ENCODE results near the gene S100A7A.
"Not testable (repeated sequence)": the region's sequence is repeated elsewhere in the genome, so short reads cannot be mapped to it uniquely, and the experiment has no call there.

Gene S100A7A

DNA sequence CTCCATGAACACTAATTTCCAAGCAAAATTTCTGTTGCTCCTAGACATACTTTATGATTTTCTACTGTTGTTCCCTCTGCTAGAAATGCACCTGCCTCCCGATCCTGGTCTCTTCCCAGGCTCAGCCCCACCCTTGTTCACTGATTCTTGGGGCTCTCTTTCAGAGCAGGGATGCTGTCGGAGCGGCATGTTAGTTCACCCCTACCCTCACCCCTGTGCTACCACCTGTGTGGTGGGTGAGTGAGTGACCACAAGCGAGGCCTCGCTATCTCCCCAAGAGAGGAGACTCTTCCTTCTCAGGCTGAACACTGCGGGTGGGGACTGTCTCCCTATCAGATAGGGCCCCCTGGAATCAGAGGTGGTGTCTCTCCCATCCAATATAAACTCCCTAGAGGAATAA is 20.5 kb upstream of the S100A7A start:
- DNase-seq, result no peak

DNA sequence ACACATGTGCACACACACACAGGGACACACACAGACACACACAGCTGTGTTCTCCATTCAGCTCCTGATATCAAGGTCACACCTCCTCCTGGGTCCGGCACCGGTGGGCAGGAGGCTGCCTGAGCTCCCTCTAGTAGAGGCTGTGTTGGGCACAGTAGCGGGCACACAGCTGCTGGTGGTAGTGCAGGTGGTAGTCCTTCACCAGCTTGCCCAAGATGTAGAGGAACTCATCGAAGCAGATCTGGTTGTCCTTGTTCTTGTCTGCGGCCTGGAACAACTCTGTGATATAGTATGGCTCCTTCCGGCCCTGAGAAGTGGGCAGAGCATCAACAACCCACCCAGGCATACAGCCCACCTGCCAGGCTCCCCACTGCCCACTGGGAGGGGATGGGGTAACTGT is 19.9 kb upstream of the S100A7A start:
- no peak for DNase-seq

DNA sequence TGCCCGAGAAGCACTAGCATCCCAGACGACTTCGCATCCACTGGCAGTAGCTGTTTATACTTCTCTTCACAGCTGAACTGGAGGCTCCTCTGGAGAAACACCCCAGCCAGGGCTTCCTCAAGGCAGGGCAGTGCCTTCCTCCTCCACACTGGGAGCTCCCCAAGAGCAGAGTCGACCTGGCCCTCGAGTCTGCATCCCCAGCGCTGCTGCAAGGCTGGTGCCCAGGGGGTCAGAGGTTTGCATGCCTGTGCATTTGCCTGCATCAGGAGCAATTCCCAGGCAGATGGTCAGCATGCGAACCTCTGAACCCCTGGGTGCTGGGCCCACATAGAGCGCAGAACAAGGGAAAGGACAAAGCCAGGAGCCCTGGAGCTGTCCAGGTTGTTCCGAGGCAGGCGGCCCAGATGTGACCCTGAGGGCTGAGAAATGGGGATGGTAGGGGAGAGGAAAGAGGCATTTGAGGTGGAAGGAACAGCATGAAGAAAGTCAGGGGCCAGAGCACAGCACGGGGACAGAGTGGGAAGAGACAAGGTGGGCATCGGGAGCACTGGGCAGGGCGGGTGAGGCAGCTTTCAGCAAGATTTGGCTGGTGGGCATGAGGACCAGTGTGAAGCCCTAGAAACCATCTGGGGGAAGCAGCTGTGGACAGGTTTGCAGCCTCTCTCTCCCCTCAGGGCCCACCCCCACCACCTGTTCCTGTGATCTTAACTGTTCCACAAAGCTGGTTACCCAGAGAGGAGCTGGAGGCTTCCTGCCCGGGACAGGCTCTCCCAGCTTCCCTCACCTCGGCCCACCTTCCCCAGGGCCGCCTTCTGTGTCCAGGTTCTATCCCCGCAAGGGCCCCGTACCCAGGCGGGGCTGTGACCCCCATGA is 19.0 kb upstream of the S100A7A start:
- no peak for DNase-seq

DNA sequence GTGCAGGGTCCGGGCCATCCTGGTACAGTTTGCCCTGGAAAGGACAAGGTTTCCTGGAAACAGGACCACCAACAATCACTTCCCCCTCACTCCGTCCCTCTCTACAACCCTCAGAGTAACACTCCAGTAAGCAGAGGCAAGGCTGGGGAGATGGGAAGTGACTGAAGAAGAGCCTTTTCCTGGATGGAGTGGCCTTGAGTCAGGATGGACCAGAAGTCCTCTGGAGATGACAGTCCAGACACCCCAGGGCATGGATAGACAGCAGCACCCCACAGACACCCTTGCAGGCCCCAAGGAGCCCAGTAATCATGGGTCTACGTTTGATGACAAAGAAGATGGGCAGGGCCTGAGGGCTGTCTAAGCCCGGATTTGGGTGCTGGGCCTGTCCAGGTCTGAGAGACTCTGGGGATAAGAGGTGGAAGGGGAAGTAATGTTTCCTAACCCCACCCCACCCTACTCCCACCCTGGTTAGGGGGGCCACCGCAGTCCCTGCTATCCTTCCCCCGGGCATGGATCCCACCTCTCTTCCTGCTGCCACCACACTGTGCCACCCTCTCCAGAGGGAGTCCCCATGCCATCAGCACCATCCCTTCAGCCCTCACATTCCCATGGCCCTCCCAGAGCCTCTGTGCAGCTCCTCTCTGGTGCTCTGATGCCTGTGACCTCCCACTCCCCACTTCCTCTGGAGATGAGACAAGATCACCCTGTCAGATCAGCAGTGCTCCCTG is 18.2 kb upstream of the S100A7A start:
- DNase-seq, result no peak

DNA sequence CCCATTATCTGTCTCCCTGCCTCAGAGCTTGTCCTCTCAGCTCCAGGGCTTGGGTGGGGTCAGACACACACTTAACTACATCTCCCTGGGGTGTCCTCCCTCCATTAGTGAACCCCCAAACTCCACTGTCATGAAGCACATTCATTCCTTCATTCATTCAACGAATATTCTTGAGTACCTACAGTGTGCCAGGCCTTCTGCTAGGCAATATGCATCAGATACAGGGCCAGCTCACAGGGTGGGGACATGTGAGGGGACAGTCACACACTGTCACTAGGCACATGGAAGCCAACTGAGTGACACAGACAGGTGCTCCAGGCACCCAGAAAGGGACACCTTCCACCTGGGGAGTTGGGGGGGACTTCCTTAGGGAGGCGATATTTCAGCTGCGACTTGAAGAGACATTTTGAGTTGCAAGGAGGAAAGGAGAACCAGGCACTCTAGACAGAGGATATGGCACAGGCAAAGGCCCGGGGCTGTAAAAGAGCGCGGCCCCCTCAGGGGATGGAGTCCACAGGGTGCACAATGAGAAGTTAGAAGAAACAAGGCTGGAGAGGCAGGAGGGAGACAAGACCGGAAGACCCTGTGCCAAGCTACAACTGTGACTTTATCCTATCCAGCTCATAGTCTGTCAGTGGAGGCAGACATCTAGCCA is 16.8 kb upstream of the S100A7A start:
- no peak for DNase-seq

DNA sequence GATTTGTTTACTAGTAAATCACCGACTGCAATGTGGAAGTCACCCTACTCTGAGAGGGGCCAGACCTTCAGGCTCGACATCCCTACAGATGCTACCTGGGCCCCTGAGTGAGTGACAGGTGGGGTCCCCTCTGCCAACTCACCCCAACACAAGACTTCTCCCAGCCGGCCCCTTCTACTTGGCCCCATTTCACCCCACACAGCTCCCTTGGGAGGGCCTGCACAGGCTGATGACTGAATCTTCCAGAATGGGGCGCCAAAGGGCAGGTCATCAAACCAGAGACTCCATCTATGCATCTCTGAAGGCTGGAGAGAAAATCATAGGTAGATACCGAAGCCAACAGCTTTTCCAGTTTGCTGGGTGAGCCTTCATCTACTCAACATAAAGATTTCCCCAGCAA is 16.1 kb upstream of the S100A7A start:
- no peak for DNase-seq

DNA sequence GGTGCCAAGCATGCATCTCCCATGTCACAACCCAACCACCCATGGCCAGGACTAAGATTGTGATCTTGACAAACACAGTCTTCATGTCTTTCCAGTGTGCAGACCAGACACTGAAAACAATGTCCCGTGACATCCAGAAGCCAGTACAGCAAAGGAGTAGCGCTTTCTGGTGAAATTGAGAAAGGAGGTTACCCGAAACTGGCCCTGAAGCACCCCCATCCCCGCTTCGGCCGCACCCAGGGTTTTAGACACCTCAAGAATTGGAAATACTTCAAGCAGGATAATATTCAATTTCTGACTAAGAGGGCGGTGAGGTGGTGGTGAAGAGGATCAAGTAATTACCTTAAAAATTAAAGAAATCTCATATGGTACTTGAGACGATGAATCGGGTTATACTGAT is 14.9 kb upstream of the S100A7A start:
- DNase-seq, result no peak

DNA sequence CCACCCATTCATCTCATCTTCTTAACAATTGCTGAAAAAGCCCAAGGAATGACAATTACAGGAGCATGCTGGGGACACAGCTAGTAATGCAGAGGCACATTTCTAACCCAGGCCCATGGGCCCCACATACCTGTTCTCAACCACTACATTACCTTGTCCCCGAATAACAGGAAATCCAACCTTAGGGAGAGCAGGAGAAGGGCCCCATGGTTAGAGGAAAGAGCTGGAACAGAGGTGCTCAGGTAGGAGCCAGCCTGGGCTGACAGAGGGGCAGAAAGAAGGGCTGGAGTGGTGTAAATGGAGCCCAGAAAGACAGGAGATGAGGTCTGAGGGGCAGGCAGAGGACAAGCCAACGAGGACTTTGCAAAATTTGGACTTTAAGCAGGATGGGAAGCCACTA is 14.1 kb upstream of the S100A7A start:
- DNase-seq, result no peak

DNA sequence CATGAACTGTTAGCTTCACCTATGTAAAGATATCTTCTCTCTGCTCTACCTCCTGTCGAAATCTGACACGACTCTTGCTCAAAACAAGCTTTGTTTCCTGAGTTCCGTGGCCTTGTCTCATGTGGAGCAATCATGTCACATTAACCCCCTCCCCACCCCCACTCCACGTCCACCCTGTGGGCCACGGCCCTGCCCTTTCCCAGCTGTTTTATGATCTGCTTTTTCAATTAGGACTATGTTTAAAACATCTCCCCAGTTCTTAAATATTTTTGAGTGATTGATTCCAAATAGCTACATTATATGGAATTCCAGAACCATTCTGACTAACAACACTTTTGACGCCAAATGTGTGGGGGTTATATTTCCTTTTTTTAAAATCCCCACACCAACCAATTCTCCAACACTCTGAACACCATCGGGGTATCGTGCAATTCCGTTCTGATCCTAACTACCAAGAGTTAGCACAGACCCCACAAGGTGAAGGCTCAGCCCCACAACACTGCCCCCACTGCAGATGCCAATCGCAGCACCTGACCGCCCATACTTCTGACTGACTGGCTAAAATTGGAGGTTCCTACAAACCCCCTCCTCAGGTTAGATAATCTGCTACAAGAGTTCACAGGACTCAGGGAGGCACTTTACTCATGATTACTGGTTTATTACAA is 12.8 kb upstream of the S100A7A start:
- DNase-seq, result no peak

DNA sequence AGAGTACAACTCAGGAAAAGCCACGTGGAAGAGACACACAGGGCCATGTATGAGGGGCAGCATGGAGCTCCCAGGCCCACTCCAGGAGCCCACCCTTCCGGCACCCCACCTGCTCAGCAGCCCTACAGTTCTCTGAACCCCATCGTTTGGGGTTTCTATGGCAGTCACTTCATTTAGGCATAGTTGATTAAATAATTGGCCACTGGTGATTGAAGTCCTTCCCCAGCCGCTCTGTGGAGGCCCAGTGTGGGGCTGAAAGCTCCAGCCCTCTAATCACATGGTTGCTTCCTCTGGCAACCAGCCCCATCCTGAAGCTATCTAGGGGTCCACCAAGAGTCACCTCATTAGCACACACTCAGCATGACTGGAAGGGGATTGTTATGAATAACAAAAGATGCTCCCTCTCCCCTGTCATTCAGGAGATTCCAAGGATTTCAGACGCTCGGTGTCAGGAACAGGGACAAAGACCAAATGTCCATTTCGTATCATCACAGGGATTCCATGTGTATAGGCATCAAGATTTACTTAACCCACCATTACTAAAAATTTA is 12.2 kb upstream of the S100A7A start:
- DNase-seq, result no peak

DNA sequence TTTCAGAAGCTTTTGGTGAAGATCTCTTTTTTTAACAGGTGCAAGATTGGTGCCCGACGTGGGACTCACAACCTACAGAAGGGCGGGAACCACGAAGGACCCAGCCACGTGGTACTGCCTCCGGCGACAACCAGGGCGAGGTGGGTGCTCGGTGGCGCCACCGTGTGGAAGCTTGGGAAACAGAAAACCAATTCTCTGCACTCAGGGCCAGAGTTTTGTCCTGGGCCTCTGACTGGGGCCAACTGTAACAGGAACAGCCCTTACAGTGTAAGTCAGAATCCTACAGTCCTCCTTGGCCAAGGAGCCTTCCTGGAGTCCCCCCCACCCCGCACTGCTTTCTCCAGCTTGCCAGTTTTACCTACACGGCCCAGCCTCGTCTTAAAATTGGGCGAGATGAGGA is 11.6 kb upstream of the S100A7A start:
- peak; percentile 64 to 72 for DNase-seq

DNA sequence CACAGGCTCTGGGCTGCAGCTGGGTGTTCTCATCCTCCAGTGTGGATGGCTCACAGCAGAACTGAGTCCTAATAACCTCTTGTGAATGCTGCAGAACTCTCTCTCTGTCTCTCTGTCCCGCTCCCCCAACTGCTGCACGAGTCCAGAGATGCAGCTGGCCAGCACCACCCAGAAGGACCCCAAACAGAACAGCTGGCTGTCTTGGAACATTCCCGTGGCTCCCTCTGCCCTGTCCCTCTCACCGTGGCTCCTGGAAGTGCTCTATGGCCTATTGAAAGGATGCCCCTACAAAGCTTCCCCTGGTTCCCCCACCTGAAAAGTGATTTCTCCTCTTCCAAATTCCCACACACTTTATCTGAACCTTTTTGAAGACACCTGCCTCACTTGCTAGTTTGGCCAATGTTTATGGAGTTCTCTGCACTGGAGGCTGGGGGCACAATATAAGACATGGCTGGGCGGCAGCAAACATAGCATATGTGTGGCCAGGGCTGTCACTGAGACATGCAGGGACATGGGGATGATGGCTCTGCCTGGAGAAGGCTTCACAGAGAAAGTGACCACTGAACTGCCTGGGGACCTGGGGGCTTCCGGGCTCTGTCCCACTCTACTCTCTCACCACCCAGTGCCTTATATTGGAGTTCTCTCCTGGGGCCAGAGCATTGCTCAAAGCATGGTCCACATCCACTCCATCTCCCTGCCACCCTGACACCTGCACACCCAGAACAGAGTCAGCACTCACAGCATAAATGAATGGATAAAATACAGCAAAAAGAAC is 10.3 kb upstream of the S100A7A start:
- not testable (repeated sequence) for DNase-seq

DNA sequence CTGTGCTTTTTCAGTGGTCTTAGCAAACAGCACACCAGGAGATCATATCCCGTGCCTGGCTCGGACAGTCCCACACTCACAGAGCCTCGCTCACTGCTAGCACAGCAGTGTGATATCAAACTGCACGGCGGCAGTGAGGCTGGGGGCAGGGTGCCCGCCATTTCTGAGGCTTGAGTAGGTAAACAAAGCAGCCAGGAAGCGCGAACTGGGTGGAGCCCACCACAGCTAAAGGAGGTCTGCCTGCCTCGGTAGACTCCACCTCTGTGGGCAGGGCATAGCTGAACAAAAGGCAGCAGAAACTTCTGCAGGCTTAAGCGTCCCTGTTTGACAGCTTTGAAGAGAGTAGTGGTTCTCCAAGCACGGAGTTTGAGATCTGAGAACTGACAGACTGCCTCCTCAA is 9.0 kb upstream of the S100A7A start:
- not testable (repeated sequence) for DNase-seq

DNA sequence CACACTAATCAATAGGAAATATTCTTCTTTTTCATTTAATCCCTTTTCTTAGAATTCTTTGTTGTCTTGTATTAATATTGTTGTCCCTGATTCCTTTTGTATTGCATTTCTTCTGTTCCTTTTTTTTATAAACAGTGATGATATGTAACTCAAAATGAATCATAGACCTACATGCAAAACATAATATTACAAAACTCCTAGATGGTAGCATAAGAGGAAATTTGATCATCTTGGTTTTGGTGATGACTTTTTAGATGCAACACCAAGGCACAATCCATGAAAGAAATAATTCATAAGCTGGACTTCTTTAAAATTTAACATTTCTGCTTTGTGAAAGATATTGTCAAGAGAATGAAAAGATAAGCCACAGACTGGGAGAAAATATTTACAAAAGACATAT is 2.4 kb upstream of the S100A7A start:
- DNase-seq, result not testable (repeated sequence)

DNA sequence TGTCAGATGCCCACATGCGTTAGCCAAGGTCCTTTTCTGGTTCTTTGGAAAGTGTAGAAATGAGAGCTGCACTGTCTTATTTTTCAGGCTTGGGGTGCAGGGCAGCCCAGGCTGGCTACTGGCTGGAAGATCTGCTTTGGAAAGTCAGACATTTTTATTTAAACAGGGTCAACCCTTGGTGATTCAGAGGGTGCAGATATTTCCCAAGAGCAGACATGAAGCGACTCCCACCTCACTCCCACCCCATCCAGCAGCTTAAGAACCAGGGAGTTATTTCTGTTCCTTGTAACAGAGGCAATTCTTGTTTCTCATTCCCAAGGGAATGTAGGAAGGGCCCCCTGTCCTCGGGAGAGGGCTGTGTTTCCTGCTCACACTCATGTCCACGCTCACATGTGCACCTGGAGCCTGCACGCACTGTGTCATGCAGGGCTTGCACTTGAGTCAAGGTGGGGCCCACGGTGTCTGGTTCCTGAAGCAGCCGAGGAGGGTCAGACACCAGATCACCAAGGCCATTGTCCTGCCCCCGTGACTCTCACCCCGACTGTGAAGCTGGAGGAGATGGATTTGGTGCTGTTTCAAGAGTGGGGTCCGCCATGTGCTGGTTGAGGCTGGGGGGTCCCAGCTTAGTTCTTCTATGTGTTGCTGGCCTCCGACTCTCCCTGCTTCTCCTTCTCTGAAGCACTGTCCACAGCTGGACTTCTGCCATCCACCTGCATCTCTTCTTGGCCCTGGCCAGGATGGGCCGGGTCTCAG is 992 bp downstream of the S100A7A start:
- no peak for DNase-seq

DNA sequence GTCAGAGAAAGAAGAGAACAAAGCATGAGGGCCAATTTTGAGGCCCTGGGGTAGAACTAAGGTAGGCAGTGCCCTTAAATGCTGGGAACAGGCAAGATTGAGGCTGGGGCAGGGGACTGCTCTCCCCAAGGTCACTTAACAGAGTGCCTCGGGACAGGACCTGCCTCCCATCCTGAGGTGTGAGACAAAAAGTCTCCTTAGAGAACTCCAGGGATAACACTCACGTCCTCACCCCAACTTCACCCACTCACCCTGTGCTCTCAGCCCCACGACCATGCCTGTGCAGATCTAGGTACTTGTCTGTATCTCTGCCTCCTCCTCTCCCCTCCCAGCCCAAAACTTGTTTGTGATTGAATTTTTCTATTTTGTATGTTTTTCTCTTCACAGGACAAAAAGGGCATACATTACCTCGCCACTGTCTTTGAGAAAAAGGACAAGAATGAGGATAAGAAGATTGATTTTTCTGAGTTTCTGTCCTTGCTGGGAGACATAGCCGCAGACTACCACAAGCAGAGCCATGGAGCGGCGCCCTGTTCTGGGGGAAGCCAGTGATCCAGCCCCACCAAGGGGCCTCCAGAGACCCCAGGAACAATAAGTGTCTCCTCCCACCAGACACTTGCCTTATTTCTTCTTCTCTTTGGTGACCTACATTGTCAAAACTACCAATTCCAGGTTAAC is 2.6 kb downstream of the S100A7A start:
- DNase-seq, result not testable (repeated sequence)

DNA sequence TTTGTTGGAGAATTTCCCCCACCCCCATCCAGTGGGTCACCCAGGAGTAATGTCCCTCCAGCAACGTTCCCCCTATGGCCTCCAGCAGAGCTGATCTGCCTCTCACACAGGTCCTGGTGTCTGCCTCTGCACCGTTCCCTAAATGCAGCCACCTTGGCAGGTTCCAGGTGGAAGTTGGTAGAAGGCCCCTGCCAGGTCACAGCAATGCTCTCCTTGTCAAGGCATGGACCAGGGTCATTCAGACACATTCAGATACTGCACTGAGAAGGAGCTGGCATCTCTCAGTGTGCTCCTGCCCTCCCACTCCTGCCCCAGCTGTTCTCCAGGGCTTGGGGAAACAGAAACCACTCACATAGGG is 3.1 kb downstream of the S100A7A start:
- DNase-seq, result not testable (repeated sequence)

DNA sequence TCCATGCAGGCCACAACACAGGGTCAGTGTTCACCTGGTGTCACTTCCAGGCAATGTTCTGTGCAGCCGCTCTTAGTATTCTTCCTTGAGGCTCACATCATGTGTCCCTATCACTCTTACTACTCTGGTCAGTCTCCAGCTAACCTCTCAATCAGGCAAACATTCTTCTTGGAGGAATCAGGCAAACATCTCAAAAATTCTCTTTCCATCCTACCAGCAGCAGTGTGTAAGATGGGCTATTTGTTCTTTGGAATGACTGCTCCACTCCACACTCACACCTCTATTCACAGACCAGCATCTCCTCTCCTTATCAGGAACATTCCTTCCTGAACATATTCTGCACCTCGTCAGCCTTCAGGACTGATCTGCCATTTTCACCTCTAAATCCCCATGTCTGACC is 4.0 kb downstream of the S100A7A start:
- no peak for DNase-seq

DNA sequence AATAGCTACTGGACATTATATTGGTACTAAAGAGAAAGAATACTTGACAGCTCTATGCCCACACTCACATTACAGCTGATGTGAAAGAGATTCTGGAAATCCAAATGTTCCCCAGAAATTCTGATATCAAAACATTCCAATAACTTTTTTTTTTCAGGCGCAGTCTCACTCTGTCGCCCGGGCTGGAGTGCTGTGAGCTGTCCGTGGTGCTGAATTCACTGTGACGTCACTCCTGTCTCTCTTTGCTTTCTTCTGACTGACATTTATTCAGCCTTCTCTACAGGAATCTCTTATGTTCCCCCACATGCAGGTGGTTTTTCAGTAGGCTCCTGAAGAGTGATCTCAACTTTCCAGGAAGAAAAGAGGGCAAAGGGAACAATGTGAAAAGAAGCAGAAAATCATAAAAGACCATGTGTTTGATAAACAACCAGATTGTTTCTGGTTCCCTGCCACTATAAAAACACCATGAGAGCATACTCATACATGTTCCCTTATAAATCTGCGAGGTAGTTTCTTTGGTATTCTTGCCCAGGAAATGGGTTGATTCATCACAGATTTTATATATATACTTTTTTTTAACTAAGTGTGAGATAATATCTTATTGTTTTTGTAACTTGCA is 6.2 kb downstream of the S100A7A start:
- DNase-seq, result peak; percentile 70 to 76

DNA sequence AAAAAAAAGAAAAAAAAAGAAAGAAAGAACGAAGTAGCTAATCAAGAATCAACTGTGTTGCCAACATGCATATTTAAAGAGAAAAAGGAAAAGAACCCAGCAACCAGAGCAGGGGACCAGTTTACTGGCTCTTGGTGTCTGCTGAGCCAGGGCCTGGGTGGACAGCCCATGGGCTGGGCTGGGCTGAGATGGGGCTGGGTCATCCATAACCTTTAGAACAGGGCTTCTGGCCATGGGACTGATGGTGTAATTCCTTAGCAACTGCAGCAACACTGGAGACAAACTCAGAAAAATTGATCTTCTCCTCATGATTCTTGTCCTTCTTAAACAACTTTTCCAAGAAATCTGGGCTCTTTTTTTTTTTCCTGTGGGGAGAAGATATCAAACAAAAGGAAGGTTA is 10.5 kb downstream of the S100A7A start:
- no peak for DNase-seq
